Mesodermal cell (in vitro differentiated cells): ENCODE measurements around the gene HIGD1B.

Source experiments
- H3K27ac ChIP-seq: 2 replicates; pipeline ENCODE4 v1.7.0; 2013; ENCODE audit warnings: mild to moderate bottlenecking, low read depth, low read length, moderate library complexity; ENCODE audit not compliant: severe bottlenecking
- H3K36me3 ChIP-seq: 2 replicates; pipeline ENCODE4 v1.7.1; 2013; ENCODE audit warnings: mild to moderate bottlenecking, low read length, moderate library complexity; ENCODE audit not compliant: control insufficient read depth, insufficient read depth
- H3K4me1 ChIP-seq: one replicate; pipeline ENCODE4 v1.7.1; 2013; ENCODE audit warnings: mild to moderate bottlenecking, low read length; ENCODE audit not compliant: insufficient read depth, control insufficient read depth, poor library complexity, severe bottlenecking
- H3K4me3 ChIP-seq: 2 replicates; pipeline ENCODE4 v1.7.0; 2013; ENCODE audit warnings: low read length, control low read depth, mild to moderate bottlenecking; ENCODE audit not compliant: insufficient read depth, poor library complexity, severe bottlenecking; ENCODE audit errors: extremely low read depth
- H3K9me3 ChIP-seq: 2 replicates; pipeline ENCODE4 v1.7.1; 2013; ENCODE audit warnings: mild to moderate bottlenecking, low read length, moderate library complexity; ENCODE audit not compliant: control insufficient read depth
- WGBS, 2 experiments: methylation state at CpG; one replicate each; pipeline ENCODE4 v1.1.5; 2013; ENCODE audit warnings: missing lambda C conversion rate in 2 of 2; ENCODE audit not compliant: insufficient coverage in 2 of 2; 5-methylcytosine and 5-hydroxymethylcytosine counted together

HIGD1B gene

DNA sequence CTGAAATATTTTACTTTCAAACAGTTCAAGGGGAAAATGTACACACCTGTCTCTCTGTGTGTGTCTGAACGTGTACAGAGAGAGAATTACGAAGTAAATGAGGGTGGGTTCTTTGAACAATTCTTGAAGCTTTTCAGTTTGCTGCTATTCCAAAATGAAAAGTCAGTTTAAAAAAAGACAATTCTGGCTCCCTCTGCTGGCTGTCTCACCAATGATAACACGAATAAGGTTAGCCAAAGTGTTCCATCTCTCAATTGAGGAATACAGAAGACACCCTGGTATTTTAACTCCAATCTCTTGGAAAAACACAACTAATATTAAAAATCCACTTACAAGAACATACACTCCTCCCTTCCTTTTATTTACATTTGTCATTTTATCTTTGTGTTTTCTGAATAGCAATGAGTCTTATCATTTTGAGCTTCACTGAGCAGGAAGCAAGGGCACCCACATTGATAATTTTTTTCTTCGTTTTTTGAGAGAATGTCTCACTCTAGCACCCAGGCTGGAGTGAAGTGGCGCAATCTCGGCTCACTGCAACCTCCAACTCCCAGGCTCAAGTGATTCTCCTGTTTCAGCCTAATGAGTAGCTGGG is 31.0 kb downstream of the HIGD1B start:
- 74% methylated on average over 4 to 5 of the region's 6 CpGs for WGBS, 2 experiments
- Histone ChIP-seq H3K9me3 (no peaks in the 10 kb centered on the region), H3K4me3 (no peak overlapping the region), H3K4me1 (no peaks in the 10 kb centered on the region), H3K36me3 (peaks cover 83% of the 10 kb centered on the region), H3K27ac (no peak overlapping the region)

- Histone ChIP-seq H3K4me3 (no peak overlapping the region), H3K36me3 (peaks cover 84% of the 10 kb centered on the region), H3K27ac (no peak overlapping the region), H3K9me3 (no peaks in the 10 kb centered on the region), H3K4me1 (no peaks in the 10 kb centered on the region)
- 93 to 96% methylated on average over 4 to 5 of the region's 6 CpGs for WGBS, 2 experiments
These were observed 31.7 kb downstream of the HIGD1B start for GRCh38 chr17:44879376-44879775.

DNA sequence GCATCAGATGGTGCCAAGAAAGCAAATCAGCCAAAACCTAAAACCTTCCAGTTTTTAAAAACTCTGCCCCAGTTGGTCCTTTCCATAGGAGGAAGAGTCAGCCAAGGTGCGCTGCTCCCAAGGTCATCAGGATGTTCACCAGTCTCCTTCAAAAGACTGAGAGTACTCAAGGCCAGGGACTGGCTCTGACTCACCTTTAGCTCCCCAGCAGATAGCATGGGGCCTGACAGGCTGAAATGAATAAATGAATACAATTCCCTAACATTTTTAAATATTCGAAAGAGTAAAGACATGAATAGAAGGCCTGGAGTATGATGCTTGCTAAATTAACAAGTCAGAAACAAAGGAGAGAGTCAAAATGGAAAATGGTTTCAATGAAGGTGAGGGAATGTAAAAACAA is 32.4 kb downstream of the HIGD1B start:
- Histone ChIP-seq H3K36me3 (peaks cover 84% of the 10 kb centered on the region), H3K4me3 (no peak overlapping the region), H3K9me3 (no peaks in the 10 kb centered on the region), H3K4me1 (no peaks in the 10 kb centered on the region), H3K27ac (no peak overlapping the region)
- 100% methylated on average over 1 of the region's 2 CpGs for WGBS, 2 experiments

- H3K4me1 ChIP-seq, result no peaks in the 10 kb centered on the region
- H3K4me3 ChIP-seq, result no peak overlapping the region
- peaks cover 85% of the 10 kb centered on the region for H3K36me3 ChIP-seq
- 92 to 100% methylated on average over 1 to 2 of the region's 4 CpGs for whole genome bisulfite sequencing, 2 experiments
- H3K9me3 ChIP-seq, result no peaks in the 10 kb centered on the region
- no peak overlapping the region for H3K27ac ChIP-seq
These were observed 33.5 kb downstream of the HIGD1B start for GRCh38 chr17:44881145-44881544.

DNA sequence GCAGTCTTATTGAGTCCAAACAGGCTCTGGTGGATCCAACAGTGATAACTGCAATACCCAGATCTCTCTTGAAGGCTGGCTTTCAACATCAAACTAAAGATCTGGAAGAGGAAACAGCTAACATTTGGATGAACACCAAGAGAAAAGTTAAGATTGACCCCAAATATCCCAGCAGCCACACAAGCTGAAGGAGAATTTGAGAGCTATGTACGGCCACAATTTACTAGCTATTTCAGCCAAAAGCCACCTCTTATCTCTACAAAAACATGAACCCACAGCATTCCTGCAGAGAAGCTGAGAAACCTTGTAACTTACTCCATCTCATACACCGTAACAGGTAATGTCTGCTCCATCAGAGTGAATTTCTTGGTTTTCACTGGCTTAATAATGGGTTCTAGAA is 37.3 kb downstream of the HIGD1B start:
- H3K36me3 ChIP-seq, result peaks cover 80% of the 10 kb centered on the region
- H3K4me1 ChIP-seq, result no peaks in the 10 kb centered on the region
- H3K4me3 ChIP-seq, result no peak overlapping the region
- H3K27ac ChIP-seq, result no peak overlapping the region
- 88% methylated on average over 1 of the region's 2 CpGs; no CpG with 5 or more reads in 1 of the 2 experiments for WGBS, 2 experiments
- H3K9me3 ChIP-seq, result no peaks in the 10 kb centered on the region

DNA sequence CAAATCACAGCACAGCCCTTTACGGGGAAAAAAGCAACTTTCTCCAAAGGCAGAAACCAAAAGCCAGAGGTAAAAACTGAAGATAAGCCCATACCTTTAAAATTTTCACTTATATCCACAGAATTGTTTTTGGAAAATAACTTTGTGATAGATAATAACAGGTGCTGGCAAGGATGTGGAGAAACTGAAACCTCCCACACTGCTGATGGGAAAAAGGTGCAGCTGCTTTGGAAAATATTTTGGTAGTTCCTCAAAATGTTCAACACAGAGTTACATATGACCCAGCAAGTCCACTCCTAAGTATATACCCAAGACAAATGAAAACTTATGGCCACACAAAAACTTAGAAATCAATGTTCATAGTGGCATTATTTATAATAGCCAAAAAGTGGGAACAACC is 39.3 kb downstream of the HIGD1B start:
- Histone ChIP-seq H3K4me3 (no peak overlapping the region), H3K27ac (no peak overlapping the region), H3K9me3 (no peaks in the 10 kb centered on the region), H3K4me1 (no peaks in the 10 kb centered on the region), H3K36me3 (peaks cover 80% of the 10 kb centered on the region)
- no CpG with 5 or more reads among the region's 1 CpG for WGBS, 2 experiments

DNA sequence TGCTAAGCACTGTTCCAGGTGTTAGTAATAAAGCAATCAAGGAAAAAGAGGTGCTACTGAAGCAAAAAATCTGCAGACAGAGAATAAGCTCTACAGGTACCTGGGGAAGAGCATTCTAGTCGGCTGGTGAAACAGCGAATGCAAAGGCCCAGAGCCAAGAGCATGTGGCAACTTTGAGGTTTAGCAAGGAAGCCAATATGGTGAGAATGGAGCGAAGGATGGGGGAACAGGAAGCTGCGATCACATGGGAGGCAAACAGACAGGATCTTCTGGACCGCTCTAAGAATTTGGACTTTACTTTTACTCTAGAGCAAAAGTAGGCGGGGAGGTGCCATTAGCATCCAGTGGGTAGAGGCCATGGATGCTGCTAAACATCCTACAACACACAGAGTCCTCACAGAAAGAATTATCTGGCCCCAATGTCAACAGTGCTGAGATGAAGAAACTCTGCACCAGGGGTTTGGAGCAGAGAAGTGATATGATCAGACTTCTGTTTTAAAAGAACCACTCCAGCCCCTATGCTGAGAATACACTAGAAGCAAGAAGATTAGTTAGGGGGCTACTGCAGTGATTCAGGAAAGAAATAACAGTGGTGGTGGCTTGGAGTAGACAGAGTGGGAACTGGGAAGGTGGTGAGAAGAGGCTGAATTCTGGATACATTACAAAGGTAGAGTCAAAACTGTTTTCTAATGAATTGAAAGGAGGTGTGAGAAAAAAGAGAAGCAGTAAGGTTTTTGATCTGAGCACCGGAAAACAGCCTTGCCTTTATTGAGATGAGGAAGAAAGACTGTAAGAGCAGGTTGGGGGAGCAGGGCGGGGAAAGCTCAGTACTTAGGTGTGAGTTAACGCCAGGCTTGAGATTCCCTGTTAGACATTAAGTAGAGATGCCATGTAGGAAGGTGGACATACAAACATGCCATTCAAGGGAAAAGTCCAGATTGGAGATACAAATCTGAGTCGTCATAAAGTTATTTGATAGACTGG is 40.6 kb downstream of the HIGD1B start:
- Histone ChIP-seq H3K4me1 (no peaks in the 10 kb centered on the region), H3K27ac (no peak overlapping the region), H3K4me3 (no peak overlapping the region), H3K36me3 (peaks cover 80% of the 10 kb centered on the region), H3K9me3 (no peaks in the 10 kb centered on the region)
- 95 to 96% methylated on average over 8 of the region's 10 CpGs for WGBS, 2 experiments

DNA sequence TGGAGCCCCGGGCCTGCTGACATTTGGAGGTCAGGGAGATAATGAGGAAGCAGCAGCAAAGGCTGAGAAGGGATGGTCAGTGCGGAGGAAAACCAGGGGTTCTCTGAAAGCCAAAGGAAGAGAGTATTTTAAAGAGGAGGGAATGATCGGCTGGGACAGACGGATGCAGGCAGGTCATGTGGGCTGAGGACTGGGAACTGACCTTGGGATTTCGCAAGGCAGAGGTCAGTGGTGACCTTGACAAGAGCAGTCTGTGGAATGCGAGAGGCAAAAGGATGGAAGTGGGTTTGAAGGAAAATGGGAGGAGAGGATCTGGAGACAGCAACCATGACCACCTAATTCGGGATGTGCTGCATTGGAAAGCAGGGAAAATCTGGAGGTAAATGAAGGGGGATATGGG is 41.3 kb downstream of the HIGD1B start:
- peaks cover 79% of the 10 kb centered on the region for H3K36me3 ChIP-seq

GRCh38 chr17:44892250-44892649 is 44.6 kb downstream of the HIGD1B start:
- no peak overlapping the region for H3K4me3 ChIP-seq
- peaks cover 66% of the 10 kb centered on the region for H3K36me3 ChIP-seq

More for the DNA sequence above, 41.3 kb downstream of the HIGD1B start:
- Histone ChIP-seq H3K27ac (no peak overlapping the region), H3K4me1 (no peaks in the 10 kb centered on the region), H3K4me3 (no peak overlapping the region), H3K9me3 (no peaks in the 10 kb centered on the region)
- 93 to 100% methylated on average over 7 of the region's 7 CpGs for WGBS, 2 experiments

DNA sequence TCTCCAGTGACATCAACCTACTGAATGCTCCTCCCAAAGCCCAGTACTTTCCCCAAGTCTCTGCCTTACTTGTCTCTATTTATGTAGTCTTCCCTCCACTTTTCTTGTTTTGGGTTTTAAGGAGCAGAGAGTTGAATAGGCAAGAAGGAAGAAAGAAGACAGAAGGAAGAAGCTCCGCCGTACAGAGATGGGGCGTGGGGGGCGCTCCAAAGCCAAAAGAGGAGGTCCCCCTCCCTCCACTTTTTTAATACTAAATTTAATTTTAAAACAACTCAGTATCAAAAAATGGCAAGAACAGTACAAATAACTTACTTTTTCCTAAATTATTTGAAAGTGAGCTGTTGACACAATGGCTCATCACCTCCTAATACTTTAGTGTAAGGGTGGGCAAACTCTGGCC is 47.0 kb downstream of the HIGD1B start:
- peaks cover 55% of the 10 kb centered on the region for H3K36me3 ChIP-seq
- peaks cover 5% of the 10 kb centered on the region for H3K4me1 ChIP-seq
- no peak overlapping the region for H3K4me3 ChIP-seq
- no peaks in the 10 kb centered on the region for H3K9me3 ChIP-seq
- no CpG with 5 or more reads among the region's 4 CpGs for WGBS, 2 experiments
- no peak overlapping the region for H3K27ac ChIP-seq

More at GRCh38 chr17:44892250-44892649, 44.6 kb downstream of the HIGD1B start:
- H3K9me3 ChIP-seq, result no peaks in the 10 kb centered on the region
- H3K27ac ChIP-seq, result no peak overlapping the region
- no peaks in the 10 kb centered on the region for H3K4me1 ChIP-seq

GRCh38 chr17:44898768-44899073 is 51.0 kb downstream of the HIGD1B start:
- Histone ChIP-seq H3K9me3 (no peaks in the 10 kb centered on the region), H3K4me3 (peak overlapping the region; percentile 78), H3K27ac (peak overlapping the region; percentile 100), H3K4me1 (peaks cover 27% of the 10 kb centered on the region), H3K36me3 (peaks cover 23% of the 10 kb centered on the region)
- WGBS, 2 experiments, result 0% methylated on average over 6 of the region's 7 CpGs
